Activated CD8-positive, alpha-beta memory T cell treated with anti-CD3 and anti-CD28 coated beads, Interleukin-2, amount 10 ng/mL, durations not matched to agents 7 days and 5 days (primary cell): ENCODE data around the gene TTC3. TPM values are rescaled to one million over a fixed set of nuclear protein-coding genes. Genes with fewer than 3 reads are reported as not detected.
"Not testable (repeated sequence)": the region's sequence is repeated elsewhere in the genome, so short reads cannot be mapped to it uniquely, and the experiment has no call there.

Source experiments
- ATAC-seq: fragments of 150-1000 bp; cut with Tn5 transposase; one replicate; pipeline ENCODE4 v1.10.0; 2021; ENCODE audit warnings: moderate library complexity
- CTCF ChIA-PET: fragments of 350-600 bp; sonication (Branson Sonifier 250); formaldehyde crosslinking; loops from one replicate; lab custom pipeline; 2021; ENCODE audit warnings: antibody characterized with exemption; lab: Charles Lee
- DNase-seq: peaks from one replicate; pipeline ENCODE4 v3.0.0-alpha.2; 2020
- H3K27ac Mint-ChIP-seq: one replicate; pipeline ENCODE4 v1.8.0; 2021; ENCODE audit warnings: mild to moderate bottlenecking, mixed read lengths
- H3K27me3 Mint-ChIP-seq: one replicate; pipeline ENCODE4 v1.8.0; 2021; ENCODE audit warnings: mixed read lengths
- H3K36me3 Mint-ChIP-seq: one replicate; pipeline ENCODE4 v1.8.0; 2021; ENCODE audit warnings: mild to moderate bottlenecking, mixed read lengths
- H3K4me1 Mint-ChIP-seq: one replicate; pipeline ENCODE4 v1.8.0; 2021; ENCODE audit warnings: mixed read lengths
- H3K4me3 Mint-ChIP-seq: one replicate; pipeline ENCODE4 v1.8.0; 2021; ENCODE audit warnings: mild to moderate bottlenecking, moderate library complexity, mixed read lengths
- H3K9me3 Mint-ChIP-seq: one replicate; pipeline ENCODE4 v1.8.0; 2022; ENCODE audit warnings: low read depth, mixed read lengths
- total RNA-seq, 2 experiments: library from RNA; stranded (reverse); gene quantifications; one replicate each; pipeline ENCODE4 v1.2.3, GENCODE V29; 2021

TTC3 gene
- total RNA-seq, 2 experiments from 2014 or later = 44.0 to 55.0 TPM

GRCh38 chr21:37044643-37045042, 28.4 kb upstream of the TTC3 start:
- no peak overlapping the region for H3K4me3 Mint-ChIP-seq
- H3K36me3 Mint-ChIP-seq = no peaks in the 10 kb centered on the region

GRCh38 chr21:37045149-37045548, 27.9 kb upstream of the TTC3 start:
- DNase-seq (peak; percentile 61), ATAC-seq (peak; percentile 65)
- Mint-ChIP-seq H3K9me3 (no peaks in the 10 kb centered on the region), H3K36me3 (no peaks in the 10 kb centered on the region), H3K27ac (no peak overlapping the region), H3K4me3 (no peak overlapping the region), H3K4me1 (peaks cover 14% of the 10 kb centered on the region), H3K27me3 (peaks cover 22% of the 10 kb centered on the region)
- CTCF ChIA-PET = no interaction called here

More at GRCh38 chr21:37044643-37045042, 28.4 kb upstream of the TTC3 start:
- Mint-ChIP-seq H3K27me3 (peaks cover 20% of the 10 kb centered on the region), H3K27ac (no peak overlapping the region), H3K9me3 (no peaks in the 10 kb centered on the region), H3K4me1 (peaks cover 14% of the 10 kb centered on the region)
- DNase-seq (no peak), ATAC-seq (no peak)
- CTCF ChIA-PET = no interaction called here

- ATAC-seq (no peak), DNase-seq (no peak)
- CTCF ChIA-PET = interaction anchor here (1.1 kb wide), 1 partner anchor 33 kb away, joined by 3 read pairs; no protein-coding TSS in a partner anchor
- Mint-ChIP-seq H3K36me3 (no peaks in the 10 kb centered on the region), H3K4me1 (peaks cover 14% of the 10 kb centered on the region), H3K27me3 (peaks cover 22% of the 10 kb centered on the region), H3K9me3 (no peaks in the 10 kb centered on the region), H3K27ac (no peak overlapping the region), H3K4me3 (no peak overlapping the region)
Observed at GRCh38 chr21:37045556-37045955, 27.5 kb upstream of the TTC3 start.

DNA sequence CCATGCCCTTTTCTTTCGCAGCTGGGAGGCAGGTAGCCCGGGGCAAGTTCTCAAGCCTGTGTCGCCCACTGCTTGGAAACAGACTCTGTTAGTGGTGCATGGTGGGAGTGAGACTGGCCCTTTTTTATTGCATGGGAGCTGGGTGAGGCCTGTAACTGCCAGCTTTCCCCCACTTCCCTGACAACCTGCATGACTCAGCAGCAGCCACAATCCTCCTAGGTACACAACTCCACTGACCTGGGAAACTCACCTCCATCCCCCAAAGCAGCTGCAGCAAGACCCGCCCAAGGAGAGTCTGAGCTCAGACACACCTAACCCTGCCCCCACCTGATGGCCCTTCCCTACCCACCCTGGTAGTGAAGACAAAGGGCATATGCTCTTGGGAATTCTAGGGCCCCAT, 26.0 kb upstream of the TTC3 start:
- H3K9me3 Mint-ChIP-seq = no peaks in the 10 kb centered on the region
- peaks cover 22% of the 10 kb centered on the region for H3K27me3 Mint-ChIP-seq
- no peak for DNase-seq
- CTCF ChIA-PET = interaction anchor here (1.1 kb wide), 1 partner anchor 37 kb away, joined by 3 read pairs; no protein-coding TSS in a partner anchor
- no peak overlapping the region for H3K27ac Mint-ChIP-seq
- H3K4me3 Mint-ChIP-seq = no peak overlapping the region
- H3K4me1 Mint-ChIP-seq = peaks cover 14% of the 10 kb centered on the region
- H3K36me3 Mint-ChIP-seq = no peaks in the 10 kb centered on the region
- ATAC-seq = no peak

DNA sequence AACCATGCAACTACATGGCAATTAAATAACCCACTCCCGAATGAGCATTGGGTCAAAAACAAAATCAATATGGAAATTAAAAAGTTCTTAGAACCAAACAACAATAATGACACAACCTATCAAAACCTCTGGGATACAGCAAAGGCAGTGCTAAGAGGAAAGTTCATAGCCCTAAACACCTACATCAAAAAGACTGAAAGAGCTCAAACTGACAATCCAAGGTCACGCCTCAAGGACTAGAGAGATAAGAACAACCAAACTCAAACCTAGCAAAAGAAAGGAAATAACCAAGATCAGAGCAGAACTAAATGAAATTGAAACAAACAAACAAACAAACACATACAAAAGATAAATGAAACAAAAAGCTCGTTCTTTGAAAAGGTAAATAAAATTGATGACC, 23.3 kb upstream of the TTC3 start:
- peaks cover 11% of the 10 kb centered on the region for H3K4me1 Mint-ChIP-seq

DNA sequence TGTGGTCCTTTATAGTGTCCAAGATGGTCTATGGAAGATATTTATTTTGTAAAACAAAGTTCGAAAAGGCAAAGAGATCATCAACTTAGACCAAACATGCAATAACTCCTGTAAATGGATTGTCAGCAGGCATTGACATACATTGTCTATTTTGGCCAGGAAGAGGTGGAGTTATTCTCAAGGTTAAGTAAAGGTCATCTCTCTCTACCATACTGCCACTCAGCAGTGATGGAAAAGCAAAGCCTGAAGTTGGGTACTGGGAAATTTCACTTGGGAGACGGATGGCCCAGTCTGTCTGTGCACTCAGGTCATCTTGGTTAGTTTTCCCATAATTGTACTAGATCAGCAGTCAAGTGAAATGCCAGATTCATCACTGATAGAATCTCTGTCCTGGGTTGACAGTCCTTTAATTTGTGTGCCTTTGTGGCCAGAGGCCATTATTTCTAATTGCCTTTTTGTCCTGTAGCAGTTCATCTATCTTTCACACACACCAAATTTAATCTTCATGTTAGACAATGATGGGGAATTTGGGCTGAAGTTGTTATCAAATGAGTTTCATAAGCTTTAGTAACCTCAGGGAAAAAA, 17.7 kb upstream of the TTC3 start:
- no peak for ATAC-seq
- CTCF ChIA-PET = no interaction called here
- Mint-ChIP-seq H3K27ac (no peak overlapping the region), H3K4me1 (no peaks in the 10 kb centered on the region), H3K9me3 (no peaks in the 10 kb centered on the region), H3K27me3 (peaks cover 13% of the 10 kb centered on the region), H3K4me3 (no peak overlapping the region), H3K36me3 (no peaks in the 10 kb centered on the region)
- no peak for DNase-seq

More for the DNA sequence above, 23.3 kb upstream of the TTC3 start:
- H3K36me3 Mint-ChIP-seq, H3K4me3 Mint-ChIP-seq, DNase-seq, H3K9me3 Mint-ChIP-seq, H3K27ac Mint-ChIP-seq, ATAC-seq, CTCF ChIA-PET: not testable (repeated sequence)
- H3K27me3 Mint-ChIP-seq = peaks cover 27% of the 10 kb centered on the region

GRCh38 chr21:37057614-37058013, 15.4 kb upstream of the TTC3 start:
- Mint-ChIP-seq H3K9me3 (no peaks in the 10 kb centered on the region), H3K36me3 (no peaks in the 10 kb centered on the region)

GRCh38 chr21:37058261-37058660, 14.8 kb upstream of the TTC3 start:
- no peak for DNase-seq
- Mint-ChIP-seq H3K4me1 (peaks cover 5% of the 10 kb centered on the region), H3K9me3 (no peaks in the 10 kb centered on the region), H3K36me3 (no peaks in the 10 kb centered on the region), H3K27me3 (peaks cover 13% of the 10 kb centered on the region), H3K27ac (no peak overlapping the region), H3K4me3 (no peak overlapping the region)
- ATAC-seq = no peak
- CTCF ChIA-PET = no interaction called here

More at GRCh38 chr21:37057614-37058013, 15.4 kb upstream of the TTC3 start:
- Mint-ChIP-seq H3K27me3 (peaks cover 13% of the 10 kb centered on the region), H3K4me1 (peaks cover 5% of the 10 kb centered on the region), H3K27ac (no peak overlapping the region), H3K4me3 (no peak overlapping the region)
- ATAC-seq (no peak), DNase-seq (no peak)
- CTCF ChIA-PET = no interaction called here

DNA sequence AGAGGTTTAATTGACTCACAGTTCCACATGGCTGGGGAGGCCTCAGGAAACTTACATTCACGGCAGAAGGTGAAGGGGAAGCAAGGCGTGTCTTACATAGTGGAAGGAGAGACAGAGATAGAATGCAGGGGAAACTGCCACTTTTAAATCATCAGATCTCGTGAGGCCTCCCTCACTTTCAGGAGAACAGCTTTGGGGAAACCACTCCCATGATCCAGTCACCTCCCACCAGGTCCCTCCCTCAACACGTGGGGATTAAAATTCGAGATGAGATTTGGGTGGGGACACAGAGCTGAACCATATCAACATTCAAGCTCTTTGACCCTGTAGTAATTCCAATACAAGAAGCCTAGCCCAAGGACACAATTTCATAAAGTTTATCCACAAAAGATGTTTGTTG, 13.9 kb upstream of the TTC3 start:
- Mint-ChIP-seq H3K27ac (no peak overlapping the region), H3K4me3 (no peak overlapping the region), H3K9me3 (no peaks in the 10 kb centered on the region), H3K4me1 (peaks cover 5% of the 10 kb centered on the region), H3K36me3 (no peaks in the 10 kb centered on the region), H3K27me3 (peaks cover 11% of the 10 kb centered on the region)
- CTCF ChIA-PET = no interaction called here
- DNase-seq = no peak
- no peak for ATAC-seq

GRCh38 chr21:37060296-37060695, 12.8 kb upstream of the TTC3 start:
- ATAC-seq (peak; percentile 51), DNase-seq (no peak)
- Mint-ChIP-seq H3K4me3 (no peak overlapping the region), H3K9me3 (no peaks in the 10 kb centered on the region), H3K36me3 (peaks cover 3% of the 10 kb centered on the region), H3K27me3 (peaks cover 3% of the 10 kb centered on the region), H3K27ac (no peak overlapping the region), H3K4me1 (peaks cover 5% of the 10 kb centered on the region)
- CTCF ChIA-PET = no interaction called here

DNA sequence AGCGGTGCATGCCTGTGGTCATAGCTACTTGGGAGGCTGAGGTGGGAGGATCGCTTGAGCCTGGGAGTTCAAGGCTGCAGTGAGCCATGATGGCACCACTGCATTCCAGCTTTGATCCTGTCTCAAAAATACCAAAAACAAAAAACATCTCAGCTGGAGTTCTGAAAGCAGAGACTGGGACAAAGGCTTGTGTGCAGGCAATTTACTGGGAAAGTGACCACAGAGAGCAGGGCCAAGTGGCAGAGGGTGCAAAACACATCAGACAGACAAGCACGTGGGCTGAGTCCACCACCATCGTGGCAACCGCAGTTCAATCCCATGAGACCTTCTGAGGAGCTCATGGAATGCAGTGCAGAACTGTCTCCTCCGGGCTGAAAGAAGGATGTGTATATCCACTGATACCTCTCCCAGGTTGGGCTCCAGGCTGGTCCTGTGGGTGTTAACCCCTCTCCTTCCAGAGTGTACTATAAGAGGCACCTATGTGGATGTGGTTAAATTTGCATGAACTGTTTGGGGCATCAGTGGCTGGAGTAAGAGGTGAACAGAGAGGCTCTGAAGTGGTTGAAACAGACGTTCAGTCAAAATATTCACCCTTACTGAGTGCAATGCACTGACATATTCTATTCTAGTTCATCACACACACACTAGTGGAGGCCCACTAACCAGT, 11.0 kb upstream of the TTC3 start:
- peaks cover 5% of the 10 kb centered on the region for H3K4me1 Mint-ChIP-seq
- CTCF ChIA-PET = interaction anchor here (1.0 kb wide), 1 partner anchor 72 kb away, joined by 4 read pairs; no protein-coding TSS in a partner anchor
- no peaks in the 10 kb centered on the region for H3K9me3 Mint-ChIP-seq
- no peak overlapping the region for H3K4me3 Mint-ChIP-seq
- H3K27me3 Mint-ChIP-seq = no peaks in the 10 kb centered on the region
- H3K27ac Mint-ChIP-seq = no peak overlapping the region
- peaks cover 9% of the 10 kb centered on the region for H3K36me3 Mint-ChIP-seq
- ATAC-seq = no peak
- no peak for DNase-seq

GRCh38 chr21:37062593-37062935, 10.5 kb upstream of the TTC3 start:
- no peak for DNase-seq
- Mint-ChIP-seq H3K4me3 (no peak overlapping the region), H3K36me3 (peaks cover 11% of the 10 kb centered on the region), H3K9me3 (no peaks in the 10 kb centered on the region), H3K27me3 (no peaks in the 10 kb centered on the region), H3K27ac (no peak overlapping the region), H3K4me1 (peaks cover 5% of the 10 kb centered on the region)
- CTCF ChIA-PET = interaction anchor here (1.0 kb wide), 1 partner anchor 72 kb away, joined by 4 read pairs; no protein-coding TSS in a partner anchor
- ATAC-seq = no peak

GRCh38 chr21:37063433-37063832, 9.6 kb upstream of the TTC3 start:
- no peak for ATAC-seq
- peaks cover 15% of the 10 kb centered on the region for H3K36me3 Mint-ChIP-seq
- no peak overlapping the region for H3K4me3 Mint-ChIP-seq
- H3K9me3 Mint-ChIP-seq = no peaks in the 10 kb centered on the region
- CTCF ChIA-PET = no interaction called here
- no peak overlapping the region for H3K27ac Mint-ChIP-seq
- no peaks in the 10 kb centered on the region for H3K27me3 Mint-ChIP-seq
- no peak for DNase-seq
- peaks cover 5% of the 10 kb centered on the region for H3K4me1 Mint-ChIP-seq

DNA sequence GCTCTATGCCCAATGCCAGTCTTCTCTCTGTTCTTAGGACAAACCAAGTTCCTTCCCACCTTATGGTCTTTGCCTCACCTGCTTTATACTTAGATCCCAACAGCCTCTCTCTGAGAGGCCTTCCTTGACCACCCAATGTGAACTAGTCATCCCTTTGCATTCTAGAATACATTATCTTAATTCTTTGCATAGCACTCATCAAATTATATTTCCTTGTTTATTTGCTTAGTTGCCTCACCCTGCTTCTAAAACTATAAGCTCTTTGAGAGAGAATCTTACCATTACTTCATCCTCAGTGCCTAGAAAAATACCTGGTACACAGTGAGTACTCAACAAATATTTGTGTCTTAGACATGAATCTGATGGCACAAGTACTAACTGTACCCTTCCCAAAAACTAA, 8.2 kb upstream of the TTC3 start:
- peaks cover 6% of the 10 kb centered on the region for H3K4me1 Mint-ChIP-seq
- H3K27me3 Mint-ChIP-seq = no peaks in the 10 kb centered on the region
- no peak overlapping the region for H3K27ac Mint-ChIP-seq
- DNase-seq (no peak), ATAC-seq (no peak)
- H3K9me3 Mint-ChIP-seq = no peaks in the 10 kb centered on the region
- H3K4me3 Mint-ChIP-seq = no peak overlapping the region
- H3K36me3 Mint-ChIP-seq = peaks cover 23% of the 10 kb centered on the region
- CTCF ChIA-PET = no interaction called here
